Chondrocyte (in vitro differentiated cells): ENCODE data around the gene ZNF319. TPM values are rescaled to one million over a fixed set of nuclear protein-coding genes. Genes with fewer than 3 reads are reported as not detected.

Source experiments
- DNase-seq: peaks from one replicate; pipeline ENCODE4 v3.0.0; 2021; ENCODE audit warnings: mixed read lengths, low spot score
- H3K27ac Mint-ChIP-seq: one replicate; pipeline ENCODE4 v1.8.0; 2021; ENCODE audit warnings: mild to moderate bottlenecking, moderate library complexity, mixed read lengths; ENCODE audit not compliant: unreplicated experiment
- H3K27me3 Mint-ChIP-seq: 2 replicates; pipeline ENCODE4 v1.8.0; 2021; ENCODE audit warnings: low read depth, mixed read lengths
- H3K36me3 Mint-ChIP-seq: 2 replicates; pipeline ENCODE4 v1.8.0; 2021; ENCODE audit warnings: low read depth, mixed read lengths
- H3K4me1 Mint-ChIP-seq: 2 replicates; pipeline ENCODE4 v1.8.0; 2021; ENCODE audit warnings: low read depth, mild to moderate bottlenecking, mixed read lengths
- H3K4me3 Mint-ChIP-seq: one replicate; pipeline ENCODE4 v1.8.0; 2021; ENCODE audit warnings: mild to moderate bottlenecking, moderate library complexity, mixed read lengths; ENCODE audit not compliant: unreplicated experiment
- H3K9me3 Mint-ChIP-seq: 2 replicates; pipeline ENCODE4 v1.8.0; 2021; ENCODE audit warnings: low read depth, mixed read lengths
- CTCF ChIP-seq: fragments of 200-600 bp; sonication (generic); IDR thresholded peaks from 2 replicates; pipeline ENCODE4 v1.5.0; 2021; ENCODE audit warnings: antibody characterized with exemption, mild to moderate bottlenecking, moderate library complexity
- total RNA-seq: library from RNA; stranded (reverse); gene quantifications from 3 replicates; pipeline ENCODE4 v1.2.1, GENCODE V29; 2021

ZNF319 gene
- total RNA-seq, 1 donor from 2014 or later: 12.0 TPM

GRCh38 chr16:57955572-57956188 lies 44.8 kb downstream of the ZNF319 start:
- DNase-seq: no peak
- no peak overlapping the region for H3K4me3 Mint-ChIP-seq

GRCh38 chr16:57953857-57954256 lies 46.6 kb downstream of the ZNF319 start:
- no peak for DNase-seq
- Mint-ChIP-seq H3K4me1 (no peaks in the 10 kb centered on the region), H3K4me3 (no peak overlapping the region), H3K27ac (no peak overlapping the region), H3K27me3 (peaks cover 19% of the 10 kb centered on the region), H3K9me3 (no peaks in the 10 kb centered on the region), H3K36me3 (no peaks in the 10 kb centered on the region)
- TF ChIP-seq CTCF: no peak

More at GRCh38 chr16:57955572-57956188, 44.8 kb downstream of the ZNF319 start:
- no peaks in the 10 kb centered on the region for H3K9me3 Mint-ChIP-seq
- no peak for TF ChIP-seq CTCF
- H3K36me3 Mint-ChIP-seq: no peaks in the 10 kb centered on the region
- peaks cover 17% of the 10 kb centered on the region for H3K27me3 Mint-ChIP-seq
- no peaks in the 10 kb centered on the region for H3K4me1 Mint-ChIP-seq
- H3K27ac Mint-ChIP-seq: no peak overlapping the region

DNA sequence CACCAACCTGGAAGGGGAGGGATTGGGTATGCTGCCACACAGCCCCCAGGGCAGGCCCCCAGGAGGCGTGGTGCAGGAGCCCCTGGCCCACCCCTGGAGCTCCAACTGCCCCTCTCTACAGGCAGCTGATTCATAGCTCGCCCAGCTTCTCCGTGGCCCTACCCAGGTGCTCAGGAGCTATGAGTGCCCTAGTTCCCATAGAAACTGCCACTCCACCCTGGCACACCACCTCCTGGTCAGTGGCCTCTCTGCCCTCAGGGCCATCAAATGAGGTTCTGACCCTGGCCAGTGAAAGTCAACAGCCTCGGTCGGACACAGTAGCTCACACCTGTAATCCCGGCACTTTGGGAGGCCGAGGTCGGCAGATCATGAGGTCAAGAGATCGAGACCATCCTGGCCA lies 47.6 kb downstream of the ZNF319 start:
- TF ChIP-seq CTCF: no peak
- Mint-ChIP-seq H3K4me3 (no peak overlapping the region), H3K36me3 (no peaks in the 10 kb centered on the region), H3K27ac (no peak overlapping the region), H3K9me3 (no peaks in the 10 kb centered on the region), H3K27me3 (peaks cover 19% of the 10 kb centered on the region), H3K4me1 (no peaks in the 10 kb centered on the region)
- DNase-seq: peak; percentile 70

GRCh38 chr16:57951204-57951960 lies 49.1 kb downstream of the ZNF319 start:
- no peaks in the 10 kb centered on the region for H3K9me3 Mint-ChIP-seq

More at GRCh38 chr16:57951204-57951960, 49.1 kb downstream of the ZNF319 start:
- Mint-ChIP-seq H3K27ac (no peak overlapping the region), H3K4me3 (no peak overlapping the region), H3K36me3 (no peaks in the 10 kb centered on the region), H3K4me1 (no peaks in the 10 kb centered on the region), H3K27me3 (peaks cover 19% of the 10 kb centered on the region)
- no peak for TF ChIP-seq CTCF
- DNase-seq: no peak
